ENCODE measurements around the gene C19orf53. TPM values are rescaled to one million over a fixed set of nuclear protein-coding genes. Genes with fewer than 3 reads are reported as not detected.

Gene C19orf53
- total RNA-seq, 3 donors from 2014 or later = 158 to 181 (median 167) TPM

DNA sequence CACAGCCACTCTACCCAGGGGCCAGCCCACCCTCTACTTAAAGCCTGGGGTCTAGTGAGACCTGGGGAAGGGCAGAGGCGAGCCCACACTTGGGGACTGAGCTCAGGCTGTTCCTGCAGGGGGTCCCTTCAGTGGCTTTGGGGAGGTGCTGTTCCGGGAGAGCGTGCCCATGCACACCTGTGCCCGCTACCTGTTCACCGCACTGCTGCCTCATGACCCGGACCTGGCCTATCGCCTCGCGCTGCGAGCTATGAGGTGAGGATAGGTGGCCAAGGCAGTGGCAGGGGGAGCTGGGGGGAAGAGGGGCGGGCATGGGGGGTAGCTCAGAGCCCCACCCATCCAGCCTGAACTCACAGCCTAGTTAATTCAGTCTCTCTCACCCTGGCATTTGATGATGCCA is 45.0 kb downstream of the C19orf53 start:
- Mint-ChIP-seq H3K27me3 (ENCODE audit: low read depth) (no peaks in the 10 kb centered on the region), H3K4me3 (no peak overlapping the region), H3K4me1 (ENCODE audit: low read depth) (no peaks in the 10 kb centered on the region), H3K9me3 (no peaks in the 10 kb centered on the region), H3K36me3 (ENCODE audit: insufficient read depth) (peaks cover 1% of the 10 kb centered on the region)
- ATAC-seq (no peak), DNase-seq (no peak)

DNA sequence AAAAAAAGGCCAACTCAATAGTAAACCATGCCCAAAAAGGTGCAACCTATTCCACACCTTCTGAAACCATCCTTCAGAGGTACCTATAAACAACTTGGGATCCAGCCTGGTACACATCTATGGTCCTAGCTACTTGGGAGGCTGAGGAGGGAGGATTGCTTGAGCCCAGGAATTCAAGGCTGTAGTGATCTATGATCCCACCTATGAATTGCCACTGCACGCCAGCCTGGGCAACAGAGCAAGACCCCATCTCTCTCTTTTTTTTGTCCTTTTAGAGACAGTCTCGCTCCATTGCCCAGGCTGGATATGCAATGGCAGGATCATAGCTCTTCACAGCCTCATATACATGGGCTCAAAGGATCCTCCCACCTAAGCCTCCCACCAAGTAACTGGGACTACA is 47.0 kb downstream of the C19orf53 start:
- DNase-seq (no peak), ATAC-seq (no peak)
- Mint-ChIP-seq H3K27me3 (ENCODE audit: low read depth) (no peaks in the 10 kb centered on the region), H3K9me3 (no peaks in the 10 kb centered on the region), H3K4me1 (ENCODE audit: low read depth) (no peaks in the 10 kb centered on the region), H3K36me3 (ENCODE audit: insufficient read depth) (peaks cover 8% of the 10 kb centered on the region), H3K4me3 (no peak overlapping the region)

DNA sequence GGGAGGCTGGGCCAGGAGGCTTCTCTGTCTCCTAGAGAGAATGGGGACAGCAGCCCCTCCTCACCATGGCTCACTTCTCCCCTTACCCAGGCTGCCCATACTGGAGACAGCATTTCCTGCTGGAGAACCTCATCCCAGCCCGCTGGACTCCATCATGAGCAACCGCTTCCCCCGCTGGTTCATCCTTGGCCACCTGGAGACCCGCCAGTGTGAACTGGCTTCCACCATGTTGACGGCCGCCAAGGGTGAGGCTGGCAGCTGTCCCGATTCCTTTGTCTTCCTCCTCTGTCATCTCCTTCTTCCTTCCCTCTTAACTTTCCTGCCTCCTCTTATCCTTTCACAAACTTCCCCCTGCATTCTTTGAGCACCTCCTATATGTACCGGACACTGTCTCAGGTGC is 49.0 kb downstream of the C19orf53 start:
- no peaks in the 10 kb centered on the region for H3K27me3 Mint-ChIP-seq (ENCODE audit: low read depth)

GRCh38 chr19:13823901-13824300 is 49.6 kb downstream of the C19orf53 start:
- H3K27me3 Mint-ChIP-seq (ENCODE audit: low read depth) = no peaks in the 10 kb centered on the region
- no peak overlapping the region for H3K4me3 Mint-ChIP-seq
- peaks cover 8% of the 10 kb centered on the region for H3K36me3 Mint-ChIP-seq (ENCODE audit: insufficient read depth)
- ATAC-seq (no peak), DNase-seq (no peak)
- no peaks in the 10 kb centered on the region for H3K4me1 Mint-ChIP-seq (ENCODE audit: low read depth)
- H3K9me3 Mint-ChIP-seq = no peaks in the 10 kb centered on the region

More for the DNA sequence above, 49.0 kb downstream of the C19orf53 start:
- DNase-seq = no peak
- Mint-ChIP-seq H3K36me3 (ENCODE audit: insufficient read depth) (peaks cover 8% of the 10 kb centered on the region), H3K4me3 (no peak overlapping the region), H3K9me3 (no peaks in the 10 kb centered on the region), H3K4me1 (ENCODE audit: low read depth) (no peaks in the 10 kb centered on the region)
- no peak for ATAC-seq

DNA sequence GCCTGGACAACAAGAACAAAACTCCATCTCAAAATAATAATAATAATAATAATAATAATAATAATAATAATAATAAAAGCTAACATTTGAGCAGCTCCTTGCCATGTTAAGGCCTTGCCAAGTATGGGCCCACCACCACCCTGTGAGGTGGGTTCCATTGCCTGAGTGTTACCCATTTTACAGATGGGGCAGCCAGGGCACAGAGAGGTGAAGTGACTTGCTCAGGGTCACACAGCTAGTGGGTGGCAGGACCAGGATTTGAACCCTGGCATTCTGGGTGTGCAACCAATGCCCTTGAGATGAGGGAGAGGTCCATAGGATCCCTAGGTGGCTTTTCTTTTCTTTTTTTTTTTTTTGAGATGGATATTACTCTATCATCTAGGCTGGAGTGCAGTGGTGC is 50.4 kb downstream of the C19orf53 start:
- ATAC-seq = no peak
- H3K27me3 Mint-ChIP-seq (ENCODE audit: low read depth) = no peaks in the 10 kb centered on the region

GRCh38 chr19:13825489-13826441 is 51.5 kb downstream of the C19orf53 start:
- Mint-ChIP-seq H3K4me3 (no peak overlapping the region), H3K9me3 (no peaks in the 10 kb centered on the region), H3K27me3 (ENCODE audit: low read depth) (no peaks in the 10 kb centered on the region), H3K36me3 (ENCODE audit: insufficient read depth) (peaks cover 8% of the 10 kb centered on the region), H3K4me1 (ENCODE audit: low read depth) (no peaks in the 10 kb centered on the region)
- DNase-seq = no peak
- peak in 1 of 2 donors; percentile 46 for ATAC-seq

More for the DNA sequence above, 50.4 kb downstream of the C19orf53 start:
- H3K36me3 Mint-ChIP-seq (ENCODE audit: insufficient read depth) = peaks cover 8% of the 10 kb centered on the region
- H3K9me3 Mint-ChIP-seq = no peaks in the 10 kb centered on the region
- H3K4me3 Mint-ChIP-seq = no peak overlapping the region
- no peaks in the 10 kb centered on the region for H3K4me1 Mint-ChIP-seq (ENCODE audit: low read depth)
- no peak for DNase-seq

- no peaks in the 10 kb centered on the region for H3K9me3 Mint-ChIP-seq
- H3K4me1 Mint-ChIP-seq (ENCODE audit: low read depth) = no peaks in the 10 kb centered on the region
- no peak for DNase-seq
- peaks cover 10% of the 10 kb centered on the region for H3K36me3 Mint-ChIP-seq (ENCODE audit: insufficient read depth)
- H3K4me3 Mint-ChIP-seq = no peak overlapping the region
- no peak for ATAC-seq
- no peaks in the 10 kb centered on the region for H3K27me3 Mint-ChIP-seq (ENCODE audit: low read depth)
Observed at GRCh38 chr19:13826652-13827235, 52.5 kb downstream of the C19orf53 start.

- DNase-seq (no peak), ATAC-seq (no peak)
- no peaks in the 10 kb centered on the region for H3K4me1 Mint-ChIP-seq (ENCODE audit: low read depth)
- no peaks in the 10 kb centered on the region for H3K9me3 Mint-ChIP-seq
- H3K27me3 Mint-ChIP-seq (ENCODE audit: low read depth) = no peaks in the 10 kb centered on the region
- H3K4me3 Mint-ChIP-seq = no peak overlapping the region
- H3K36me3 Mint-ChIP-seq (ENCODE audit: insufficient read depth) = peaks cover 10% of the 10 kb centered on the region
Observed at GRCh38 chr19:13827656-13828055, 53.4 kb downstream of the C19orf53 start.

Other genes with a start within 250 kb of the C19orf53 start
- gene MRI1, start 9.9 kb upstream of the C19orf53 start, total RNA-seq = 10 to 100 TPM; 27.1 to 48.8 (median 33.7) TPM
- 1 to 10 TPM; 3.2 to 5.0 (median 3.7) TPM for gene ZSWIM4, start 21.0 kb downstream of the C19orf53 start, total RNA-seq
- under 1 TPM in 1 of 3 donors, not detected in 2; 0.52 TPM for gene NANOS3, start 102.7 kb downstream of the C19orf53 start, total RNA-seq
- 1 to 10 TPM; 7.3 to 9.3 (median 8.9) TPM for gene BRME1, start 131.7 kb downstream of the C19orf53 start, total RNA-seq
- gene CC2D1A, start 131.7 kb downstream of the C19orf53 start, total RNA-seq = 10 to 100 TPM; 34.1 to 40.2 (median 39.6) TPM
- under 1 TPM in 2 of 3 donors, not detected in 1; 0.08 to 0.30 TPM for gene PODNL1, start 164.0 kb downstream of the C19orf53 start, total RNA-seq
- gene DCAF15, start 178.1 kb downstream of the C19orf53 start, total RNA-seq = 10 to 100 TPM; 65.2 to 75.4 (median 66.2) TPM
- gene RFX1, start 231.9 kb downstream of the C19orf53 start, total RNA-seq = 10 to 100 TPM; 11.3 to 13.8 (median 12.3) TPM

Data from activated T-cell treated with anti-CD3 and anti-CD28 coated beads, Interleukin-2, amount 50 U/mL, for 4 hours (primary cell).